Mesendoderm (in vitro differentiated cells): Measurements from ENCODE around the gene KHK.

Experiments used
- DNase-seq: peaks from one replicate; pipeline ENCODE4 v3.0.0; 2013
- H2AK5ac ChIP-seq: 2 replicates; pipeline ENCODE4 v1.6.1; 2013; ENCODE audit warnings: low read length, inconsistent platforms
- H2BK120ac ChIP-seq: 2 replicates; pipeline ENCODE4 v1.6.1; 2013; ENCODE audit warnings: low read depth, mild to moderate bottlenecking, low read length, moderate library complexity, mixed read lengths
- H2BK15ac ChIP-seq: replicated peaks from 2 replicates; pipeline ENCODE4 v1.6.1; 2013; ENCODE audit warnings: low read depth, mild to moderate bottlenecking, moderate library complexity
- H2BK5ac ChIP-seq: 2 replicates; pipeline ENCODE4 v1.6.1; 2013; ENCODE audit warnings: low read length, inconsistent platforms
- H3K18ac ChIP-seq: 2 replicates; pipeline ENCODE4 v1.6.1; 2013; ENCODE audit warnings: mild to moderate bottlenecking, low read length, mixed read lengths
- H3K23ac ChIP-seq: one replicate; pipeline ENCODE4 v1.6.1; 2013; ENCODE audit warnings: low read length
- H3K27ac ChIP-seq: 2 replicates; pipeline ENCODE4 v1.5.1; 2013; ENCODE audit warnings: low read depth, mild to moderate bottlenecking, inconsistent platforms, low read length, moderate library complexity
- H3K27me3 ChIP-seq: 2 replicates; pipeline ENCODE4 v1.6.1; 2013; ENCODE audit warnings: low read length, control low read depth, mild to moderate bottlenecking, inconsistent platforms; ENCODE audit not compliant: insufficient read depth, poor library complexity
- H3K36me3 ChIP-seq: 2 replicates; pipeline ENCODE4 v1.6.1; 2013; ENCODE audit warnings: low read length, inconsistent platforms; ENCODE audit not compliant: control insufficient read depth, insufficient read depth
- H3K4ac ChIP-seq: one replicate; pipeline ENCODE4 v1.6.1; 2013; ENCODE audit warnings: low read depth, mild to moderate bottlenecking, low read length, moderate library complexity
- H3K4me1 ChIP-seq: 2 replicates; pipeline ENCODE4 v1.6.1; 2013; ENCODE audit warnings: low read depth, low read length, inconsistent platforms; ENCODE audit not compliant: control insufficient read depth
- H3K4me2 ChIP-seq: 2 replicates; pipeline ENCODE4 v1.6.1; 2013; ENCODE audit warnings: low read length
- H3K4me3 ChIP-seq: 2 replicates; pipeline ENCODE4 v1.5.1; 2013; ENCODE audit warnings: mild to moderate bottlenecking, low read length
- H3K56ac ChIP-seq: one replicate; pipeline ENCODE4 v1.6.1; 2013; ENCODE audit warnings: low read length
- H3K79me1 ChIP-seq: 2 replicates; pipeline ENCODE4 v1.6.1; 2013; ENCODE audit warnings: low read length, inconsistent platforms
- H3K79me2 ChIP-seq: 2 replicates; pipeline ENCODE4 v1.6.1; 2013; ENCODE audit warnings: mild to moderate bottlenecking, low read length; ENCODE audit not compliant: control insufficient read depth, insufficient read depth
- H3K9ac ChIP-seq: 2 replicates; pipeline ENCODE4 v1.6.1; 2013; ENCODE audit warnings: low read length, inconsistent platforms
- H4K5ac ChIP-seq: one replicate; pipeline ENCODE4 v1.6.1; 2013; ENCODE audit warnings: low read length
- H4K8ac ChIP-seq: one replicate; pipeline ENCODE4 v1.6.1; 2013; ENCODE audit warnings: low read depth, mild to moderate bottlenecking, control low read depth, low read length, moderate library complexity
- WGBS: extraction: QIAGEN DNeasy Blood & Tissue Kit; methylation state at CpG from one replicate; pipeline ENCODE4 v1.1.7; 2013; ENCODE audit warnings: low lambda C conversion rate, missing lambda C conversion rate; ENCODE audit not compliant: insufficient coverage; ENCODE audit errors: extremely low coverage; 5-methylcytosine and 5-hydroxymethylcytosine counted together

KHK gene

DNA sequence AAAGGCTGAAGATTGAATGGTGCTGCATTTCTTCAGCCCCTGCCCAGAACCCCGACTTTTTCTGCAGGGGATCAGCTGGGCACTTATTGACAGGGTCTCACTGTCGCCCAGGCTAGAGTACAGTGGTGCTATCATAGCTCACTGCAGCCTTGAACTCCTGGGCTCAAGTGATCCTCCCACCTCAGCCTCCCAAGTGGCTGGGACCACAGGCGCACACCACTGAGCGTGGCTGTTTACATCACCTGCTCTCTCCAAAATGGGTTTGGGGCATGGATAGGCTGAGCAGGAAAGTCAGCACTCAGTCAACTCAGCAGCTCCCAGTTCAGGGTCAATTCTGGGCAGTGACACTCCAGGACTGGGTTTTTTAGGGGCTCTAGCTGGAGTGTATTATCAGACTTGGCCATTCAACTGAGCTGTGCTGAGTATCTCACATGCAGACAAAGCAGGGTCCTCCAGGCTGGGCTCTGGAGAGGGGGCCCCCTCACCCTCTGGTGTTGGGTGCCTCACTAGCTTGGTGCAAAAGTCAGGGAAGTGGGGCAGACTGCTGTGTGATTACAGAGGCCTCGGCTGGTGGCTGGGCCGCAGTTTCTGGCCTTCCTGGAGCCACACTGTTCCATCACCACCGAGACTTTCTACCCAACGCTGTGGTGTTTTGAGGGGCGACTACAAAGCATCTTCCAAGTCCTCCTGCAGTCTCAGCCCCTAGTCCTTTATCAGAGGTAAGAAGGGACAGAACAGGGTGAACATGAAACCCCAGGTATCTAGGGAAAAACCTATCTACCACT, 41.5 kb downstream of the KHK start:
- Histone ChIP-seq H4K5ac (no peak overlapping the region), H3K4ac (no peak overlapping the region), H3K23ac (no peak overlapping the region), H2AK5ac (no peak overlapping the region), H3K18ac (no peak overlapping the region), H3K36me3 (peaks cover 8% of the 10 kb centered on the region), H3K56ac (no peak overlapping the region), H3K4me3 (no peak overlapping the region), H2BK15ac (no peak overlapping the region), H2BK5ac (no peak overlapping the region), H3K79me2 (peaks cover 3% of the 10 kb centered on the region), H3K27me3 (peaks cover 2% of the 10 kb centered on the region), H4K8ac (no peak overlapping the region), H3K4me2 (no peak overlapping the region), H3K9ac (no peak overlapping the region), H3K79me1 (peaks cover 5% of the 10 kb centered on the region), H3K27ac (no peak overlapping the region), H3K4me1 (peaks cover 2% of the 10 kb centered on the region), H2BK120ac (no peak overlapping the region)
- DNase-seq: no peak
- no CpG with 5 or more reads among the region's 9 CpGs for WGBS

DNA sequence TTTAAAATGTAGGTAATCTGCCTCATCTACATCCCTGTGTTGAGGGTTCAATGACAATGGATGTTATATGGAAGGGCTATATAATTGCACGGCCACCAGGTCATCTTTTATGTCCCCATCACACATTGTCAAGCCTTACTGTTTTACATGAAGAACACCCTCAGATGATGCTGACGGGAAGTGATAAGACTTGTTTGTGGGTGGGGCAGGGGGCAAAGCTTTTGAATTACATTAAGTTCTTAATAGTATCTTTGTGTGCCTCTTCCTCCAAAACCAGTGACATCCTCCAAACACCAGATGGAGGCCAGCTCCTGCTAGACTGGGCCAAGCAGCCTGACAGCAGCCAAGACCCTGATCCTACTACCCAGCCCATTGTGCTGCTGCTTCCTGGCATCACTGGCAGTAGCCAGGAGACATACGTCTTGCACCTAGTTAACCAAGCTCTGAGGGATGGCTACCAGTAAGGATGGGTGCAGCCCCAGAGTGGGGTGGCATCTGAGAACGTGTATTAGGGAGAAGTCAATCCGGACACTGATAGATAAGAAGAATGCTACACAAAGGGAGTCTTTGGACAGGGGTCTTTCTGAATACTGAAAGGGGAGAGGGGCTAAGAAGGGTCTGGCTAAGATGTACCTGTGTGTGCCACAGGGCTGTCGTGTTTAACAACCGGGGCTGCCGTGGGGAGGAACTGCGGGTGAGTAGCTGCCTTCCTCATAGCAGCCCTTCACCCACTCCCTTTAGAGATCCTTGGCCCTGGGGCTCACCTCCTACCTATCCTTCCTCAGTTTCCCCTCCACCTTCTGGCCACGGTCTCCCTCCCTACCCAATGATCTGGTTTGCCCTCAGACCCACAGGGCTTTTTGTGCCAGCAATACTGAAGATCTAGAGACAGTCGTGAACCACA, 42.3 kb downstream of the KHK start:
- no peak overlapping the region for H2AK5ac ChIP-seq
- no CpG with 5 or more reads among the region's 11 CpGs for WGBS
- no peak for DNase-seq

DNA sequence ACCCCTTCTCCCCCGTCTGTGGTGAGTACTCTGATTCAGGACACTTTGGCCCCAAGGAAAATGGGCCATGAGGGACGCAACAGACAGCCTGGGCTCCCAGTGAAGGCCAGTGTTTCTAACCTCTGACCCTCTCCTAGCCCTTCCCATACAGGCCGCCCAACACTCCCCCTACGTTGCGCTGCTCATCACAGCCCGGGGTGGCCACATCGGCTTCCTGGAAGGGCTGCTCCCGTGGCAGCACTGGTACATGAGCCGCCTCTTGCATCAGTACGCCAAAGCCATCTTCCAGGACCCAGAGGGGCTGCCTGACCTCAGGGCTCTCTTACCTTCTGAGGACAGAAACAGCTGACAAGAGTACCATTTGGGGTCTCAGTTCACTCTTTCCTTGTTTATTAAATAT, 43.8 kb downstream of the KHK start:
- H3K23ac ChIP-seq: no peak overlapping the region
- H3K4me3 ChIP-seq: no peak overlapping the region
- H2AK5ac ChIP-seq: no peak overlapping the region
- H3K27ac ChIP-seq: no peak overlapping the region
- peaks cover 10% of the 10 kb centered on the region for H3K79me1 ChIP-seq
- peaks cover 11% of the 10 kb centered on the region for H3K79me2 ChIP-seq
- no peak overlapping the region for H2BK15ac ChIP-seq
- peaks cover 8% of the 10 kb centered on the region for H3K36me3 ChIP-seq
- H3K18ac ChIP-seq: no peak overlapping the region
- peaks cover 6% of the 10 kb centered on the region for H3K4me1 ChIP-seq
- H3K4ac ChIP-seq: no peak overlapping the region
- H3K56ac ChIP-seq: no peak overlapping the region
- H2BK120ac ChIP-seq: no peak overlapping the region
- DNase-seq: no peak
- H4K5ac ChIP-seq: no peak overlapping the region
- WGBS: no CpG with 5 or more reads among the region's 10 CpGs
- H2BK5ac ChIP-seq: no peak overlapping the region
- H3K4me2 ChIP-seq: no peak overlapping the region
- no peaks in the 10 kb centered on the region for H3K27me3 ChIP-seq
- H3K9ac ChIP-seq: no peak overlapping the region
- H4K8ac ChIP-seq: no peak overlapping the region

More for the DNA sequence above, 42.3 kb downstream of the KHK start:
- no peak overlapping the region for H4K8ac ChIP-seq
- H3K27ac ChIP-seq: no peak overlapping the region
- no peak overlapping the region for H2BK120ac ChIP-seq
- H3K79me2 ChIP-seq: peaks cover 11% of the 10 kb centered on the region
- no peak overlapping the region for H2BK15ac ChIP-seq
- H3K79me1 ChIP-seq: peaks cover 10% of the 10 kb centered on the region
- H3K56ac ChIP-seq: no peak overlapping the region
- no peak overlapping the region for H3K23ac ChIP-seq
- H3K9ac ChIP-seq: no peak overlapping the region
- no peak overlapping the region for H3K4me3 ChIP-seq
- peaks cover 8% of the 10 kb centered on the region for H3K36me3 ChIP-seq
- peaks cover 2% of the 10 kb centered on the region for H3K27me3 ChIP-seq
- H3K4me2 ChIP-seq: no peak overlapping the region
- no peak overlapping the region for H2BK5ac ChIP-seq
- H3K4ac ChIP-seq: no peak overlapping the region
- no peak overlapping the region for H3K18ac ChIP-seq
- peaks cover 6% of the 10 kb centered on the region for H3K4me1 ChIP-seq
- H4K5ac ChIP-seq: no peak overlapping the region

DNA sequence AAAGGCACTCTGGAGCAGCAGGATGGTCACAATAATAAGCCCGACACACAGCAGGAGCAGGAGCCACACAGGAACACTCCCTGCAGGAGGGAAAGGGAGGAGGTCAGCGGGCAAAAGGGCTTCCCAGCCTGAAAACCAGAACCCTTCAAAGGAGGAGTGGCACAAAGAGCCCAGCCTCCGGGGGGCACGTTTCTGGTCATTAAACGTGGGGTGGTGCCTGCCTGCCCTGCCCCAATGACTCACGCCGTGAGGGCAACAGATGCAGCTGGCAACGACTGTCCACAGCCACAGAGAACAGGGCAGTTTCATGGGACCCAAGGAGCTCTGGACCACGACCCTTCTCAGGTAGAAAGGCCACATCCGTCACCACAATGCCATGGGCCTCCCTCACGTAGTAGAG, 44.9 kb downstream of the KHK start:
- peaks cover 11% of the 10 kb centered on the region for H3K79me2 ChIP-seq
- H2BK120ac ChIP-seq: no peak overlapping the region
- no peak overlapping the region for H3K4me3 ChIP-seq
- H3K23ac ChIP-seq: no peak overlapping the region
- no peak overlapping the region for H2BK15ac ChIP-seq
- no peak overlapping the region for H3K56ac ChIP-seq
- H3K18ac ChIP-seq: no peak overlapping the region
- peaks cover 8% of the 10 kb centered on the region for H3K36me3 ChIP-seq
- DNase-seq: no peak
- H3K9ac ChIP-seq: no peak overlapping the region
- H3K4ac ChIP-seq: no peak overlapping the region
- peaks cover 10% of the 10 kb centered on the region for H3K79me1 ChIP-seq
- no peak overlapping the region for H3K4me2 ChIP-seq
- H2AK5ac ChIP-seq: no peak overlapping the region
- no peak overlapping the region for H4K5ac ChIP-seq
- H2BK5ac ChIP-seq: no peak overlapping the region
- no peak overlapping the region for H3K27ac ChIP-seq
- H3K4me1 ChIP-seq: peaks cover 6% of the 10 kb centered on the region
- H4K8ac ChIP-seq: no peak overlapping the region
- no CpG with 5 or more reads among the region's 11 CpGs for WGBS
- no peaks in the 10 kb centered on the region for H3K27me3 ChIP-seq

DNA sequence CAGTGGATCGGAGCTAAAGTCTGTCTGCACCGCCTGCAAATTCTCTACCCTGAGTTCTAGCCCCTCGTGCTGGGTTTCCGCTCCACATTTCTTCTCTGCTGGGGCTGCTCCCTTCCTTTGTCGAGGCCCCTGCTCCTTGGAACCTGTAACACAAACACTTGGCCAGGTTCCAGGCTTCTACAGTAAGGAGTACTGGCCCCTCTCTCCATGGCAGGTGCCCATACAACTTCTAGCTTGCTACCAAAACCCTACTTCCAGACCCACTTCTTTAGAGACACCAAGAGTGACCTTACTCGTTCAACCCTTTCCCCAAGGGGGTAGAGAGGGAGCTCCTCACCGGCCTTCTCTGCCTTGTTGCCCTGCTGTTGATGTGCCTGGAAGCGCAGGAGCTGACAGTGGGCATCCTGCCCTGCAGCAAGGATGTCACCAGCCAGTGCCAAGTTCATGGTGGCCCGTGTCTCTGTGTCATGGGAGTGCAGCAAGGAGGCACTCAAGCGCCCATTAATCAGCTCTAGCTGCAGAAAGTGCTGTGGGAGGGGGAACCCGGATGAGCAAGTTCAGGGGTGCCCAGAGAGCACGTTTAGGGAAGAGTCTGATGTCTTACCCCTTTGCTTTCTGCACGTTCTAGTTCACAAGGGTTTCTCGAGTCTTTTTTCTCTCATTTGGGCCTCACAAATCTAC, 46.8 kb downstream of the KHK start:
- H3K4me2 ChIP-seq: peak overlapping the region; percentile 93
- H3K27ac ChIP-seq: no peak overlapping the region
- H3K36me3 ChIP-seq: peaks cover 8% of the 10 kb centered on the region
- no peak overlapping the region for H3K18ac ChIP-seq
- H3K56ac ChIP-seq: peak overlapping the region; percentile 89
- H2BK15ac ChIP-seq: no peak overlapping the region
- H3K79me2 ChIP-seq: peaks cover 11% of the 10 kb centered on the region
- peaks cover 10% of the 10 kb centered on the region for H3K79me1 ChIP-seq
- no peak for DNase-seq
- WGBS: no CpG with 5 or more reads among the region's 14 CpGs
- peak overlapping the region; percentile 69 for H3K4me3 ChIP-seq
- H4K5ac ChIP-seq: no peak overlapping the region
- H2BK5ac ChIP-seq: no peak overlapping the region
- no peak overlapping the region for H3K23ac ChIP-seq
- no peak overlapping the region for H2AK5ac ChIP-seq
- no peak overlapping the region for H4K8ac ChIP-seq
- peak overlapping the region; percentile 85 for H3K9ac ChIP-seq
- H2BK120ac ChIP-seq: no peak overlapping the region
- peaks cover 6% of the 10 kb centered on the region for H3K4me1 ChIP-seq
- no peaks in the 10 kb centered on the region for H3K27me3 ChIP-seq
- H3K4ac ChIP-seq: no peak overlapping the region
